Activated naive CD4-positive, alpha-beta T cell treated with anti-CD3 and anti-CD28 coated beads for 36 hours (primary cell): ENCODE measurements around the gene TAF11L2. TPM values are rescaled to one million over a fixed set of nuclear protein-coding genes. Genes with fewer than 3 reads are reported as not detected.
"Not testable (repeated sequence)": the region's sequence is repeated elsewhere in the genome, so short reads cannot be mapped to it uniquely, and the experiment has no call there.

Experiments used
- CTCF ChIA-PET: fragments of 350-600 bp; sonication (Branson Sonifier 250); formaldehyde crosslinking; loops from one replicate; lab custom pipeline; 2021; ENCODE audit warnings: antibody characterized with exemption; lab: Charles Lee
- DNase-seq: peaks from one replicate; pipeline ENCODE4 v3.0.0-alpha.2; 2020
- H3K27ac Mint-ChIP-seq: one replicate; pipeline ENCODE4 v1.8.0; 2021; ENCODE audit warnings: mild to moderate bottlenecking, mixed read lengths
- H3K27me3 Mint-ChIP-seq: one replicate; pipeline ENCODE4 v1.8.0; 2021; ENCODE audit warnings: low read depth, mixed read lengths
- H3K36me3 Mint-ChIP-seq: one replicate; pipeline ENCODE4 v1.8.0; 2021; ENCODE audit warnings: low read depth, mixed read lengths
- H3K4me1 Mint-ChIP-seq: one replicate; pipeline ENCODE4 v1.8.0; 2021; ENCODE audit warnings: low read depth, mixed read lengths
- H3K4me3 Mint-ChIP-seq: one replicate; pipeline ENCODE4 v1.8.0; 2021; ENCODE audit warnings: mild to moderate bottlenecking, moderate library complexity, mixed read lengths
- H3K9me3 Mint-ChIP-seq: one replicate; pipeline ENCODE4 v1.8.0; 2021; ENCODE audit warnings: mixed read lengths
- intact Hi-C: fragments of 100-400 bp; cut with micrococcal nuclease; formaldehyde crosslinking; loops from one replicate; pipeline ENCODE4 v1.15.1; 2023
- total RNA-seq, 2 experiments: library from RNA; stranded (reverse); gene quantifications; one replicate each; pipeline ENCODE4 v1.2.3, GENCODE V29; 2021

The TAF11L2 gene
- total RNA-seq, 2 experiments from 2014 or later, result not detected

DNA sequence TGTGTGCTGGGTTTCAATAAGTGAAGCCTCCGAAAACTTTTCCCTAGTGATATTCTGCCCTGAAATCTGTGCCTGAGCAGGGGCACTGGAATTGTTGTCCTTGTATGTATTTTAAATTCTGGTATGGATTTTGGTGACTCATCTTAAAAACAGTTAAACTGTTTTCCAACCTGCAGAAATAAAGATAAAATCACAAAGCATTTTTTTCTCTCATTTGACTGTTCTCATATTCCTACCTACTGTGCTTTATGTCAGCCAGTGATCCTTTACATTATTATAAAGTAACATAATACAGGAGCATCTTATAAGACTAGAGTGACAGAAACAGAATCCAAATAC, 10.9 kb upstream of the TAF11L2 start:
- Mint-ChIP-seq H3K9me3 (peaks cover 2% of the 10 kb centered on the region), H3K27ac (no peak overlapping the region), H3K4me3 (no peak overlapping the region), H3K4me1 (no peaks in the 10 kb centered on the region), H3K27me3 (no peaks in the 10 kb centered on the region), H3K36me3 (no peaks in the 10 kb centered on the region)
- no peak for DNase-seq
- CTCF ChIA-PET, result no interaction called here
- intact Hi-C loops, result no loop called here

DNA sequence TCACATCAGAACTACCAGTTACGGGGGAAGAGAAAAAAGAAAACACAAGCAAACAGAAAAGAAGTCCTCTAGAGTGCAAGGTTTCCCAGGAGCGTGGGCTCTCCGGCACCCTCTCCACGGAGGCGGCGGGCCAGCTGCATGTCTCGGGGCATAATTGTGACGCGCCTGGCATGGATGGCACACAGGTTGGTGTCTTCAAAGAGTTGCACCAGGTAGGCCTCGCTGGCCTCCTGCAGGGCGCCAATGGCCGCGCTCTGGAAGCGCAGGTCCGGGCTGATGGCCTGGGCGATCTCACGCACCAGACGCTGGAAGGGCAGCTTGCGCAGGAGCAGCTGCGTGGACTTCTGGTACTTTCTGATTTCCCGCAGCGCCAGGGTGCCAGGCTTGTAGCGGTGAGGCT, 6.8 kb upstream of the TAF11L2 start:
- H3K4me1 Mint-ChIP-seq, intact Hi-C loops, H3K27ac Mint-ChIP-seq, H3K36me3 Mint-ChIP-seq, DNase-seq, CTCF ChIA-PET, H3K27me3 Mint-ChIP-seq, H3K4me3 Mint-ChIP-seq: not testable (repeated sequence)
- H3K9me3 Mint-ChIP-seq, result peaks cover 12% of the 10 kb centered on the region

DNA sequence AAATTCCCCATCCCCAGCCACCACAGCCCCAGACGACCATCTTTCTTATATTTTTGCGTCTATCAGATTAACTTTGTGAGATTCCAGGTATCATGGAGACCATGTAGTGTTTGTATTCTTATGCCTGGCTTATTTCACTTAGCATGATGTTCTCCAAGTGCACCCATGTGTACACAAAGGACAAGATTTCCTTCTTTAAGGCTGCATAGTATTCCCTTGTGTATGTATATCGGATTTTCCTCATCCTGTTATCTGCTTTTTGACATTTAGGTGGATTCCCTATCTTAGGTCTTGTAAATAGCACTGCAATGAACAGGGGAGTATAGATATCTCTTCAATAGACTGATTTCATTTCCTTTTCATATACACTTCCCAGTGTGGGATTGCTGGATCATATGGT, 5.3 kb upstream of the TAF11L2 start:
- no peak for DNase-seq
- CTCF ChIA-PET, result no interaction called here
- no peak overlapping the region for H3K27ac Mint-ChIP-seq
- H3K9me3 Mint-ChIP-seq, result peaks cover 12% of the 10 kb centered on the region
- H3K36me3 Mint-ChIP-seq, result no peaks in the 10 kb centered on the region
- no peaks in the 10 kb centered on the region for H3K27me3 Mint-ChIP-seq
- intact Hi-C loops, result no loop called here
- H3K4me3 Mint-ChIP-seq, result no peak overlapping the region
- no peaks in the 10 kb centered on the region for H3K4me1 Mint-ChIP-seq

DNA sequence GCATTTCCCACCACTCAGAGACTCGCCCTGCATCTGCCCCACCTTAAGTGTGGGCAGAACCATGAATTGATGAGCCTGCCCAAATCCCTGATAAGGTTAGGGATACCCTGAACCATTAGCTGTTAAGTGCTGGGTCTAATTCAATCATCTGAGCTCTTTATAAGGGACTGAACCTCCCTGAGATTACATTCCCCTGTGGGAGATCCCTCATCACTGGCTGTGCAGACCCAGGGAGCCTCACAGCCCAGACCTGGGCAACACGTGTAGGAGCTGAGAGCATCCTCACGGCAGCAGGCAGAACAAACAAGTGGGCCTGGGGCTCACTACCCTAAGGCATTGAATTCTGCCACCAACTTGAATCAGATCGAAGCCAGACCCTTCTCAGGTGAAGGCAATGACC, 585 bp upstream of the TAF11L2 start:
- intact Hi-C loops, result no loop called here
- peaks cover 15% of the 10 kb centered on the region for H3K9me3 Mint-ChIP-seq
- CTCF ChIA-PET, result no interaction called here
- no peak overlapping the region for H3K4me3 Mint-ChIP-seq
- no peaks in the 10 kb centered on the region for H3K4me1 Mint-ChIP-seq
- H3K27me3 Mint-ChIP-seq, result no peaks in the 10 kb centered on the region
- no peak for DNase-seq
- no peaks in the 10 kb centered on the region for H3K36me3 Mint-ChIP-seq
- no peak overlapping the region for H3K27ac Mint-ChIP-seq

DNA sequence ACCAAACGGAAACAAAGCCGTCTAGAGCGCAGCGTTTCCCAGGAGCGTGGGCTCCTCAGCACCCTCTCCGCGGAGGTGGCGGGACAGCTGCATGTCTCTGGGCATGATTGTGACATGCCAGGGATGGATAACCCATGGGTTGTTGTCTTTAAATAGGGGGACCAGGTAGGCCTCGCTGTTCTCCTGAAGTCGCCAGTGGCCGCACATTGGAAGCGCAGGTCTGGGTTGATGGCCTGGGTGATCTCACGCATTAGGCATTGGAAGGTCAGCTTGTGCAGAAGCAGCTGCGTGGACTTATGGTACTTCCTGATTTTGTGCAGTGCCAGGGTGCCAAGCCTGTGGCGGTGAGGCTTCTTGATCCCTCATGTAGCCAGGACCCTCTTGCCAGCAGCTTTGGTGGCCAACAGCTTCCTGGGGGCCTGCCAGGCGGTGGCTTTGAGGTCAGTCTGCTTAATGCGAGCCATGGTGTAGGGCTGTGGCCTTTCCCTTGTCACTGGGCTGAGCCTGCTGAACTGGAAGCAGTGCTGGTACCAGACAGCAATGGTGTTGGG, 13.8 kb downstream of the TAF11L2 start:
- H3K4me1 Mint-ChIP-seq, result no peaks in the 10 kb centered on the region
- no peak overlapping the region for H3K27ac Mint-ChIP-seq
- DNase-seq, result no peak
- CTCF ChIA-PET, result no interaction called here
- H3K36me3 Mint-ChIP-seq, result no peaks in the 10 kb centered on the region
- peaks cover 1% of the 10 kb centered on the region for H3K27me3 Mint-ChIP-seq
- intact Hi-C loops, result no loop called here
- no peak overlapping the region for H3K4me3 Mint-ChIP-seq
- no peaks in the 10 kb centered on the region for H3K9me3 Mint-ChIP-seq

DNA sequence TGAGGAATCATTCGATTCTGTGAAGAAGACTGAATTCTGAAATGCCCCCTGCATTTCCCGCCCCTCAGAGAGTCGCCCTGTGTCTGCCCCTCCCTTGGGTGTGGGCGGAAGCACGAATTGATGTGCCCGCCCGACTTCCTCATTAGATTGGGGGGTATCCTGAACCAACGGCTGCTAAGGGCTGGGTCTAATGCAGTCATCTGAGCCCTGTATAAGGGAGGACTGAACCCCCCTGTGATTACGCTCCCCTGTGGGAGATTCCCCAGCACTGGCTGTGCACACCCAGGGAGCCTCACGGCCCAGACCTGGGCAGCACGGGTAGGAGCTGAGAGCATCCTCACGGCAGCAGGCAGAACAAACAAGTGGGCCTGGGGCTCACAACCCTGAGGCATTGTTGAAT, 19.5 kb downstream of the TAF11L2 start:
- intact Hi-C loops, H3K36me3 Mint-ChIP-seq, H3K27me3 Mint-ChIP-seq, H3K27ac Mint-ChIP-seq, H3K4me1 Mint-ChIP-seq, CTCF ChIA-PET, H3K4me3 Mint-ChIP-seq, DNase-seq, H3K9me3 Mint-ChIP-seq: not testable (repeated sequence)

DNA sequence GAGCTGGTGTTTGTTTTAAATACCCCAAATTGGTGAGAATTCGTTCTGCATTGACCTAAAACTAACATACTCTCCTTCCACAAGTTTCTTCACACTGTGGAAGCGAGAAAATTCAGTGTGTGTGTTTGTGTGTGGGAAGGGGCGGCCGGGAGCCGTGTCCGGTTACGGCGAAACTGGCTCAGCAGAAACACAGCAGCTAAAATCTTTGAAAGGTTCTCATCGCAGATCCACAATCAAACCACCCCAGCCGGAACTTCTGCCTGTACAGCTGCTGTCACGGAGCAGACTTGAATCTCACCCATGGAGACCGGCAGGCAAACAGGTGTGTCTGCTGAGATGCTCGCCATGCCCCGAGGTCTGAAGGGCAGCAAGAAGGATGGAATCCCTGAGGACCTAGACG, 20.0 kb downstream of the TAF11L2 start, which contains the start of gene TAF11L3:
Gene TAF11L3, plus strand, starts transcription at position 301 of the 400 bp plus-strand sequence.
- H3K4me3 Mint-ChIP-seq, CTCF ChIA-PET, H3K27ac Mint-ChIP-seq, DNase-seq, H3K36me3 Mint-ChIP-seq, H3K4me1 Mint-ChIP-seq, intact Hi-C loops, H3K9me3 Mint-ChIP-seq, H3K27me3 Mint-ChIP-seq: not testable (repeated sequence)

DNA sequence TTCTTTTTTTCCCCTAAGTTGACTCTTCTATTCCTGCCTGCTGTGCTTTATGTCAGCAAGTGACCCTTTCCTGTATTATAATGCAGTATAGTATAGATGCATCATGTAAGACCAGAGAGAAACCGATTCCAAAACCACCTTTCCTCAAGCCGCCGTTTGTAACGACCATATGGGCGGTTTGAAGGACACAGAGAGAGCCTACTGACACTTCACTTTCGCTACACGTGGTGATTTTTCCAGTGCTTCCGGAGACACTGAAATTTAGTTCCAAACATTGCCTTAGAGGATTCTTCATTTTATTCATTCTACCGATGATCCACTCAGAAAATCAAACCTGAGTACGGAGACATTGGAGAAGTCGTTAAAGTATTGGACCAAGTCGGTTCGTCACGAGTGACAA, 21.5 kb downstream of the TAF11L2 start:
- H3K36me3 Mint-ChIP-seq, H3K4me3 Mint-ChIP-seq, H3K4me1 Mint-ChIP-seq, DNase-seq, intact Hi-C loops, CTCF ChIA-PET, H3K27ac Mint-ChIP-seq, H3K27me3 Mint-ChIP-seq, H3K9me3 Mint-ChIP-seq: not testable (repeated sequence)

DNA sequence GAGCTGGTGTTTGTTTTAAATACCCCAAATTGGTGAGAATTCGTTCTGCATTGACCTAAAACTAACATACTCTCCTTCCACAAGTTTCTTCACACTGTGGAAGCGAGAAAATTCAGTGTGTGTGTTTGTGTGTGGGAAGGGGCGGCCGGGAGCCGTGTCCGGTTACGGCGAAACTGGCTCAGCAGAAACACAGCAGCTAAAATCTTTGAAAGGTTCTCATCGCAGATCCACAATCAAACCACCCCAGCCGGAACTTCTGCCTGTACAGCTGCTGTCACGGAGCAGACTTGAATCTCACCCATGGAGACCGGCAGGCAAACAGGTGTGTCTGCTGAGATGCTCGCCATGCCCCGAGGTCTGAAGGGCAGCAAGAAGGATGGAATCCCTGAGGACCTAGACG, 23.5 kb downstream of the TAF11L2 start, which contains the start of gene TAF11L4:
Gene TAF11L4, plus strand, starts transcription at position 301 of the 400 bp plus-strand sequence.
- H3K4me1 Mint-ChIP-seq, H3K27me3 Mint-ChIP-seq, DNase-seq, CTCF ChIA-PET, H3K36me3 Mint-ChIP-seq, intact Hi-C loops, H3K27ac Mint-ChIP-seq, H3K4me3 Mint-ChIP-seq, H3K9me3 Mint-ChIP-seq: not testable (repeated sequence)

DNA sequence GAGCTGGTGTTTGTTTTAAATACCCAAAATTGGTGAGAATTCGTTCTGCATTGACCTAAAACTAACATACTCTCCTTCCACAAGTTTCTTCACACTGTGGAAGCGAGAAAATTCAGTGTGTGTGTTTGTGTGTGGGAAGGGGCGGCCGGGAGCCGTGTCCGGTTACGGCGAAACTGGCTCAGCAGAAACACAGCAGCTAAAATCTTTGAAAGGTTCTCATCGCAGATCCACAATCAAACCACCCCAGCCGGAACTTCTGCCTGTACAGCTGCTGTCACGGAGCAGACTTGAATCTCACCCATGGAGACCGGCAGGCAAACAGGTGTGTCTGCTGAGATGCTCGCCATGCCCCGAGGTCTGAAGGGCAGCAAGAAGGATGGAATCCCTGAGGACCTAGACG, 26.9 kb downstream of the TAF11L2 start, which contains the start of gene TAF11L5:
Gene TAF11L5, plus strand, starts transcription at position 301 of the 400 bp plus-strand sequence.
- CTCF ChIA-PET, intact Hi-C loops, H3K9me3 Mint-ChIP-seq, H3K27ac Mint-ChIP-seq, H3K4me1 Mint-ChIP-seq, DNase-seq, H3K36me3 Mint-ChIP-seq, H3K4me3 Mint-ChIP-seq, H3K27me3 Mint-ChIP-seq: not testable (repeated sequence)

DNA sequence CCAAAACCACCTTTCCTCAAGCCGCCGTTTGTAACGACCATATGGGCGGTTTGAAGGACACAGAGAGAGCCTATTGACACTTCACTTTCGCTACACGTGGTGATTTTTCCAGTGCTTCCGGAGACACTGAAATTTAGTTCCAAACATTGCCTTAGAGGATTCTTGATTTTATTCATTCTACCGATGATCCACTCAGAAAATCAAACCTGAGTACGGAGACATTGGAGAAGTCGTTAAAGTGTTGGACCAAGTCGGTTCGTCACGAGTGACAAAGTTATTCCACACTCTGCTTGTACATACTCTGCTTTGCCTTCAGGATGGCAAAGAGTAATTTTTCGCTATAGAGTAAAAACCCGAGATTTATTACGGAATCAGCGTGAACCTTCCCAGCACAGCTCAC, 28.5 kb downstream of the TAF11L2 start:
- H3K27ac Mint-ChIP-seq, CTCF ChIA-PET, DNase-seq, H3K27me3 Mint-ChIP-seq, H3K9me3 Mint-ChIP-seq, intact Hi-C loops, H3K4me3 Mint-ChIP-seq, H3K36me3 Mint-ChIP-seq, H3K4me1 Mint-ChIP-seq: not testable (repeated sequence)

DNA sequence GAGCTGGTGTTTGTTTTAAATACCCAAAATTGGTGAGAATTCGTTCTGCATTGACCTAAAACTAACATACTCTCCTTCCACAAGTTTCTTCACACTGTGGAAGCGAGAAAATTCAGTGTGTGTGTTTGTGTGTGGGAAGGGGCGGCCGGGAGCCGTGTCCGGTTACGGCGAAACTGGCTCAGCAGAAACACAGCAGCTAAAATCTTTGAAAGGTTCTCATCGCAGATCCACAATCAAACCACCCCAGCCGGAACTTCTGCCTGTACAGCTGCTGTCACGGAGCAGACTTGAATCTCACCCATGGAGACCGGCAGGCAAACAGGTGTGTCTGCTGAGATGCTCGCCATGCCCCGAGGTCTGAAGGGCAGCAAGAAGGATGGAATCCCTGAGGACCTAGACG, 30.3 kb downstream of the TAF11L2 start, which contains the start of gene TAF11L6:
Gene TAF11L6, plus strand, starts transcription at position 301 of the 400 bp plus-strand sequence.
- H3K4me3 Mint-ChIP-seq, CTCF ChIA-PET, H3K36me3 Mint-ChIP-seq, H3K27ac Mint-ChIP-seq, H3K9me3 Mint-ChIP-seq, intact Hi-C loops, H3K4me1 Mint-ChIP-seq, H3K27me3 Mint-ChIP-seq, DNase-seq: not testable (repeated sequence)
